GM06990 (cell line): Measurements from ENCODE around the gene AIRE.

Experiments
- DNase-seq: peaks from one replicate; pipeline ENCODE4 v3.0.0-alpha.2; 2011; ENCODE audit not compliant: insufficient read length; ENCODE audit errors: extremely low read depth
- H3K27me3 ChIP-seq: replicated peaks from 2 replicates; pipeline ENCODE4 v1.6.0; 2011; ENCODE audit warnings: low read length; ENCODE audit not compliant: control insufficient read depth, insufficient read depth
- H3K36me3 ChIP-seq: 2 replicates; pipeline ENCODE4 v1.5.1; 2011; ENCODE audit warnings: low read length; ENCODE audit not compliant: control insufficient read depth, insufficient read depth
- H3K4me3 ChIP-seq: replicated peaks from 2 replicates; pipeline ENCODE4 v1.5.1; 2011; ENCODE audit warnings: low read depth, mild to moderate bottlenecking, control low read depth, low read length
- TF ChIP-seq, protein P1 (sequence below): IDR thresholded peaks from 2 replicates; pipeline ENCODE4 v1.5.1; 2011; ENCODE audit warnings: low read length, control low read depth, mild to moderate bottlenecking, inconsistent platforms; ENCODE audit not compliant: insufficient read depth, poor library complexity, severe bottlenecking

AIRE gene

DNA sequence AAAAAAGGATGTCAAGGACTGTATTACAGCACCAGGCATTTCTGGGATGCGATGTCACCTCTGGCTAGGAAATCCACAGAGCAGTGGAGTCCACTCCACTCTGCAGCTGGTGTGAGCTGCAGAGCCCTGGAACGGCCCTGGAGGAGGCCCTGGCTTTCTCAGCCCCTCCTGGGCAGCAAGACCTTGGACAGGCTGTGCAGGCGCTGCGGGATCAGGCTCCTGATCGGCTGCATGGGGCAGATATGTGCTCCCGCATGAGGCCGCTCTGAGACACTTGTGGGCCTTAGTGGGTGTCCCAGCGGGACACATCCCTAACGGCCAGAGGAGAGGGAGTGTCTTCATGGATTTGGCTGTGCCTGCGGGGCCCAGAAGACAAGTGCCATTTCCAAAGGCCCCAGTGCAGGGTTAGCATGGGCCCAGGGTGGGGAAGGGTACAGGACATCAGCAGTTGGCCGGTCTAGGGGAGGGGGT is 30.1 kb upstream of the AIRE start:
- no peak for DNase-seq
- H3K36me3 ChIP-seq = no peaks in the 10 kb centered on the region
- TF ChIP-seq, protein P1, sequence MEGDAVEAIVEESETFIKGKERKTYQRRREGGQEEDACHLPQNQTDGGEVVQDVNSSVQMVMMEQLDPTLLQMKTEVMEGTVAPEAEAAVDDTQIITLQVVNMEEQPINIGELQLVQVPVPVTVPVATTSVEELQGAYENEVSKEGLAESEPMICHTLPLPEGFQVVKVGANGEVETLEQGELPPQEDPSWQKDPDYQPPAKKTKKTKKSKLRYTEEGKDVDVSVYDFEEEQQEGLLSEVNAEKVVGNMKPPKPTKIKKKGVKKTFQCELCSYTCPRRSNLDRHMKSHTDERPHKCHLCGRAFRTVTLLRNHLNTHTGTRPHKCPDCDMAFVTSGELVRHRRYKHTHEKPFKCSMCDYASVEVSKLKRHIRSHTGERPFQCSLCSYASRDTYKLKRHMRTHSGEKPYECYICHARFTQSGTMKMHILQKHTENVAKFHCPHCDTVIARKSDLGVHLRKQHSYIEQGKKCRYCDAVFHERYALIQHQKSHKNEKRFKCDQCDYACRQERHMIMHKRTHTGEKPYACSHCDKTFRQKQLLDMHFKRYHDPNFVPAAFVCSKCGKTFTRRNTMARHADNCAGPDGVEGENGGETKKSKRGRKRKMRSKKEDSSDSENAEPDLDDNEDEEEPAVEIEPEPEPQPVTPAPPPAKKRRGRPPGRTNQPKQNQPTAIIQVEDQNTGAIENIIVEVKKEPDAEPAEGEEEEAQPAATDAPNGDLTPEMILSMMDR = no peak

DNA sequence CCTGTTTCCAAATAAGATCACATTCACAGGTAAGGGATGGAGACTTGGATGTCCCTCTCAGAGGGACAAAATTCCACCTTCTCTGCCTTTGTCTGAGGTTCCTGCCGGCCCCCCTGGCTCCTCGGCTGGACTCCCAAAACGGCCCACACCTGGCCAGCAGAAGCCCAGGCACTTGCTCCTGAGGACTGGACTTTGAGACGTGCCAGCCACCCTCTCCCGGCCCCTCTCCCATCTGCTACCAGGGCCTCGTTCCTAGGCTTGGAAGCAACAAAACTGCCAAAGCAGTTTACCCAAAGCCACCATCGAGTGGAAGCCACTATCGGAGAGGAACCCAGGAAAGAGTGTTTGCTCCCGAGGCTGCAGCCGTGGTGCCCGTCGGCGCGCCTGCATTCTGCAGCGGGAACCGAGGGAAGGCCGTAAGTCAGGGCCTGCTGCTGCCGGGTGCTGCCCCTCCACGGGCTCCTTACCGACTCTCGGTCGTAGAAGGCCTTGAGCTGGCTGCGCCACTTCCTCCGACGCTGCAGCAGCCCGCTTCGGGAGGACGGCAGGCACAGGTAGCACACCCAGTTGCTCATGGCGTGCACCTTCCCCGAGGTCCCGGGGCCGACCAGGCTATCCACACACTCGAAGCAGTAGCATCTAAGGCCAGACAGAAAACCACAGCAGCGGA is 27.5 kb upstream of the AIRE start:
- TF ChIP-seq, protein P1 = no peak
- Histone ChIP-seq H3K4me3 (no peak overlapping the region), H3K36me3 (no peaks in the 10 kb centered on the region), H3K27me3 (no peaks in the 10 kb centered on the region)
- no peak for DNase-seq

More for the DNA sequence above, 30.1 kb upstream of the AIRE start:
- H3K27me3 ChIP-seq = no peaks in the 10 kb centered on the region
- H3K4me3 ChIP-seq = no peak overlapping the region

DNA sequence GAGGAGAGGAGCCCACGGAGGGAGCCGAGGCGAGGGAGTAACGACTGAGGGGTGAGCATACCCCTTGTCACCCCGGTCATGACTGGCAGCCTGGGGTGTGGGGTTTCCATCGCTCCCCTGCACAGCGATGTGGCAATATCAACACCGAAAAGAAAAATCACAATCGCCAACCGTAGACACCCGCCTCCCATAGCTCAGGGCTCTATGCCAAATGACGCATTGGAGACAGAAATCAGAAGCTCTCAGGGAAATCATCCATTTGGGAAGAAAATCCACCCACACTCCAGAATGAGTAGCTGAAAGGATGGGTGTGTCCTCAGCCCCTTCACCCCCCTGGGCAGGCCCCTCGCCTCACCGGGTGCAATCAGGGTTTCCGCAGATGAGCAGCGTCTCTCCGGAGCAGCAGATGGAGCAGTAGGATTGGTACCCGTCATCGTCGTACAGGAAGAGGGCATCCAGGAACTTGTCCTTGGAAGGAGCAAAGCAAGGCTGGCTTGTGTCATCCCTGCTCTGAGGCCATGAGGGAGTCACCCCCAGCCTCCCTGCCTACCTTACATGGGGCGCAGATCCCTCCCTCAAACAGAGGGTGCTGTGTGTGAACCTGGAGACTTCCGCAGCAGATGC is 26.5 kb upstream of the AIRE start:
- Histone ChIP-seq H3K36me3 (no peaks in the 10 kb centered on the region), H3K4me3 (no peak overlapping the region), H3K27me3 (no peaks in the 10 kb centered on the region)
- TF ChIP-seq, protein P1 = no peak
- no peak for DNase-seq

DNA sequence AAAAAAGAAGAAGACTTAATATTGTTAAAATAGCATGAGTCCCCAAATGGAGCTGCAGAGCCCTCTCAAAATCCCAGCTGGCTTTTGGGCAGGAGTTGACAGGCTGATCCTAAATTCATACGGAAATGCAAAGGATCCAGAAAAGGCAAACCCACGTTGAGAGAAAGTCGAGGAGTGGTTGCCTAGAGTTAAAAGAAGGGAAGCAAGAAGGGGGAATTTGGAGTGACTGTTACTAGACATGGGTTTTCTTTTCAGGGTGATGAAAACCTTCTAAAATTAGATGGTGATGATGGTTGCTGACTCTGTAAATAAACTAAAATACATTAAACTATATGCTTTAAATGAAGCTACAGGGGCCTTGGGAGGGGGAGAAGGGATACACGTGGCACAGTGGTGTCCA is 25.6 kb upstream of the AIRE start:
- Histone ChIP-seq H3K27me3 (no peaks in the 10 kb centered on the region), H3K36me3 (no peaks in the 10 kb centered on the region), H3K4me3 (no peak overlapping the region)
- TF ChIP-seq, protein P1 = no peak
- no peak for DNase-seq

DNA sequence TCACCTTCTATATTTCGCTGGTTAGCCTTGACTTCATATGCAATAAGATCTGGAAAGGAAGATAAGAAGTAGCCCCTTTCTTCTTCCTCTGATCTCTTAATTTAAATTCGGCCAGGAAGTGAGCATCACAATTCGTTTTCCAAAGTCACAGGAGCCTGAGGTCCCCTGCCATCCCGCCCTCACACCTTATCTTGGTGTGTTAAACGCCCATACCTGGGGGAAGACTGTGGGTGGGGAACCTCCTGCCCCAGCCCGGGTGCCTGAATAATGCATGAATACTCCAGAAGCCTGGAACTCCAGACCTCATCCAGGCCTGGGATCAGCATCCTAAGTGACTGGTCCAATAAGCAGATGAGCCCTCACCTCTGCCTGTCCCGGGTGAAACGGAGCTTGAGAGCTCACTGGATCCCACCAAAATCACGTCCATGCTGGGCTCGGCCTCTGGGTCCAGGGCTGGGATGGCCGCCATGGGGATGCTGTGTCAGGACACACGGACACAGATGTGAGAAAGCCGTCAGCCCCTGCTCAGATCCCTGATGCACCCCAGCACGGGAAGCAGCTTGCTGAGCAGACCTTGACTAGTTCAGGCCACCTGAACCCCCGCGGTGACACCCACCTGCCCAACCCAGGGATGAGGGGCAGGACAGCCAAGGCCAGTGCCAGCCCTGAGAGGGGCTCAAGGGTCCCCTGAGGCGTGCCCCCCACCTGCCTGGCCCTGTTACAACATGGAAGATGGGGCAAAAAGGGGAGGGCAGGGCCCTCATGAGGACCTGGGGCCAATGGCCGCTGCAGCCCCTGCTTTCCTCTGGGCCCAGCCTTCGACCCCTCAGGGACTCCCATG is 24.7 kb upstream of the AIRE start:
- TF ChIP-seq, protein P1 = no peak
- Histone ChIP-seq H3K4me3 (no peak overlapping the region), H3K36me3 (no peaks in the 10 kb centered on the region), H3K27me3 (no peaks in the 10 kb centered on the region)
- no peak for DNase-seq
